PC-9 (cell line): ENCODE measurements around the gene C1QTNF1. TPM values are rescaled to one million over a fixed set of nuclear protein-coding genes. Genes with fewer than 3 reads are reported as not detected.

Source experiments
- BruUV-seq: library from RNA; stranded (reverse); fragments of 400-500 nt; replicated peaks from 2 replicates; lab custom pipeline; 2021; lab: Mats Ljungman, UMichigan
- CTCF ChIA-PET: fragments of 300-600 bp; sonication (Branson Sonifier 250); formaldehyde crosslinking; loops from one replicate; lab custom pipeline; 2022; ENCODE audit warnings: antibody characterized with exemption; lab: Charles Lee
- POLR2A ChIA-PET: fragments of 300-600 bp; sonication (Branson Sonifier 250); formaldehyde crosslinking; loops from one replicate; lab custom pipeline; 2022; ENCODE audit warnings: antibody characterized with exemption; ENCODE audit not compliant: unreplicated experiment; lab: Charles Lee
- DNase-seq, 2 experiments: peaks; one replicate each; pipeline versions ENCODE4 v3.0.0 to v3.0.0-alpha.2; 2015 to 2022; ENCODE audit warnings: mixed read lengths in 1 of 2
- H2AFZ ChIP-seq: fragments of 200-600 bp; sonication (generic); 2 replicates; pipeline ENCODE4 v1.8.1; 2017; ENCODE audit warnings: antibody characterized with exemption
- H3F3A ChIP-seq: fragments of 200-600 bp; sonication (generic); 2 replicates; pipeline ENCODE4 v1.8.1; 2017; ENCODE audit warnings: antibody characterized with exemption, mild to moderate bottlenecking, low read depth; ENCODE audit not compliant: insufficient read depth
- H3K27ac ChIP-seq: fragments of 200-600 bp; sonication (generic); 2 replicates; pipeline ENCODE4 v1.6.1; 2016; ENCODE audit warnings: mixed run types
- H3K27me3 ChIP-seq: fragments of 200-600 bp; sonication (generic); 2 replicates; pipeline ENCODE4 v1.6.1; 2016; ENCODE audit warnings: low read depth, mixed run types; ENCODE audit not compliant: insufficient read depth
- H3K36me3 ChIP-seq: fragments of 200-600 bp; sonication (generic); 2 replicates; pipeline ENCODE4 v1.6.1; 2016; ENCODE audit warnings: low read depth, mixed run types
- H3K4me1 ChIP-seq: fragments of 200-600 bp; sonication (generic); replicated peaks from 2 replicates; pipeline ENCODE4 v1.6.1; 2016; ENCODE audit warnings: mixed run types; ENCODE audit not compliant: insufficient read depth
- H3K4me2 ChIP-seq: fragments of 200-600 bp; sonication (generic); 2 replicates; pipeline ENCODE4 v1.6.1; 2017; ENCODE audit warnings: mixed run types
- H3K4me3 ChIP-seq: fragments of 200-600 bp; sonication (generic); 2 replicates; pipeline ENCODE4 v1.6.1; 2016; ENCODE audit warnings: mixed run types
- H3K79me2 ChIP-seq: fragments of 200-600 bp; sonication (generic); 2 replicates; pipeline ENCODE4 v1.6.1; 2017; ENCODE audit warnings: low read depth, mixed run types
- H3K9me2 ChIP-seq: fragments of 200-600 bp; sonication (generic); 2 replicates; pipeline ENCODE4 v1.8.1; 2017; ENCODE audit warnings: mild to moderate bottlenecking; ENCODE audit not compliant: insufficient read depth
- H3K9me3 ChIP-seq: fragments of 200-600 bp; sonication (generic); 2 replicates; pipeline ENCODE4 v1.8.1; 2016; ENCODE audit warnings: low read depth; ENCODE audit not compliant: insufficient read depth
- H4K20me1 ChIP-seq: fragments of 200-600 bp; sonication (generic); 2 replicates; pipeline ENCODE4 v1.8.1; 2017; ENCODE audit not compliant: insufficient read depth
- CTCF ChIP-seq: fragments of 200-600 bp; sonication (generic); conservative IDR thresholded peaks from 2 replicates; pipeline ENCODE4 v1.6.1; 2017; ENCODE audit warnings: mixed run types, antibody characterized with exemption, mild to moderate bottlenecking, moderate library complexity
- EZH2 ChIP-seq: fragments of 200-600 bp; sonication (generic); IDR thresholded peaks from 2 replicates; pipeline ENCODE4 v1.8.0; 2017; ENCODE audit warnings: antibody characterized with exemption, low read depth
- intact Hi-C: fragments of 100-400 bp; cut with micrococcal nuclease; formaldehyde crosslinking; loops from one replicate; pipeline ENCODE4 v1.10.0; 2022; ENCODE audit not compliant: unreplicated experiment
- total RNA-seq: library from RNA; stranded (reverse); gene quantifications from 2 replicates; pipeline ENCODE4 v1.2.3, GENCODE V29; 2021

The C1QTNF1 gene
- total RNA-seq, 1 experiment from 2014 or later: 3.4 TPM

- ChIA-PET CTCF (interaction anchor here (0.6 to 1.2 kb wide), 3 partner anchors 19 to 61 kb away, joined by 3 to 11 read pairs (median 6); partner anchors contain the start of gene LGALS3BP), POLR2A (interaction anchor here (0.6 kb wide), 1 partner anchor 21 kb away, joined by 5 read pairs; no protein-coding TSS in a partner anchor)
- Histone ChIP-seq H3K36me3 (peaks cover 10% of the 10 kb centered on the region; the same call in 1 of the 2 replicates), H3K79me2 (peaks cover 83% of the 10 kb centered on the region), H3K27ac (no peak overlapping the region), H2AFZ (no peak overlapping the region), H3K27me3 (no peaks in the 10 kb centered on the region), H3K9me3 (no peaks in the 10 kb centered on the region), H3K4me2 (no peak overlapping the region), H3F3A (peaks cover 26% of the 10 kb centered on the region), H3K4me1 (peaks cover 34% of the 10 kb centered on the region), H3K4me3 (no peak overlapping the region), H4K20me1 (peaks cover 4% of the 10 kb centered on the region), H3K9me2 (no peaks in the 10 kb centered on the region)
- no peak for DNase-seq
- TF ChIP-seq EZH2 (no peak), CTCF (no peak)
- BruUV-seq: no TSS peak
- intact Hi-C loops: no loop called here
These were observed 24.8 kb upstream of the C1QTNF1 start for GRCh38 chr17:78999056-78999768.

- Histone ChIP-seq H3K36me3 (peaks cover 10% of the 10 kb centered on the region; the same call in 1 of the 2 replicates), H3K4me1 (peaks cover 34% of the 10 kb centered on the region), H4K20me1 (peaks cover 4% of the 10 kb centered on the region), H3K79me2 (peaks cover 76% of the 10 kb centered on the region), H3K4me3 (no peak overlapping the region), H3F3A (peaks cover 26% of the 10 kb centered on the region), H3K4me2 (no peak overlapping the region), H3K9me3 (no peaks in the 10 kb centered on the region), H3K27me3 (no peaks in the 10 kb centered on the region), H3K27ac (no peak overlapping the region), H3K9me2 (no peaks in the 10 kb centered on the region), H2AFZ (no peak overlapping the region)
- TF ChIP-seq CTCF (no peak), EZH2 (no peak)
- BruUV-seq: no TSS peak
- ChIA-PET CTCF (interaction anchor here (0.6 kb wide), 1 partner anchor 60 kb away, joined by 11 read pairs; no protein-coding TSS in a partner anchor), POLR2A (no interaction called here)
- no peak for DNase-seq
- intact Hi-C loops: no loop called here
These were observed 24.0 kb upstream of the C1QTNF1 start for GRCh38 chr17:78999947-79000395.

- intact Hi-C loops: no loop called here
- no peak for DNase-seq
- Histone ChIP-seq H4K20me1 (peaks cover 4% of the 10 kb centered on the region), H2AFZ (no peak overlapping the region), H3K4me2 (no peak overlapping the region), H3K36me3 (peaks cover 6% of the 10 kb centered on the region; the same call in 1 of the 2 replicates), H3K27ac (no peak overlapping the region), H3K4me3 (no peak overlapping the region), H3K27me3 (no peaks in the 10 kb centered on the region), H3K9me2 (no peaks in the 10 kb centered on the region), H3K9me3 (no peaks in the 10 kb centered on the region), H3F3A (peaks cover 26% of the 10 kb centered on the region), H3K79me2 (peaks cover 72% of the 10 kb centered on the region), H3K4me1 (peaks cover 33% of the 10 kb centered on the region)
- no peak for TF ChIP-seq EZH2
- no TSS peak for BruUV-seq
- POLR2A ChIA-PET: no interaction called here
- CTCF ChIA-PET: no interaction called here
These were observed 23.4 kb upstream of the C1QTNF1 start for GRCh38 chr17:79000396-79001189.
